Effector CD8-positive, alpha-beta T cell (primary cell): ENCODE data around the gene CTDSP1.

Experiments
- DNase-seq: peaks from one replicate; lab custom pipeline; 2025; lab: John Stamatoyannopoulos, UW
- total RNA-seq, 4 experiments: gene quantifications; one replicate each; lab custom pipeline; 2026; lab: John Stamatoyannopoulos, UW

Gene CTDSP1
- 124 to 171 (median 146) reads per million in 4 experiments for total RNA-seq

- DNase-seq: peak; percentile 78
Measured at GRCh38 chr2:218399391-218400166, at the start of gene CTDSP1. CTDSP1 (plus strand) TSS chr2:218399868; CDS start chr2:218400091, 223 bp downstream.

GRCh38 chr2:218354045-218354444, 45.6 kb upstream of the CTDSP1 start:
- no peak for DNase-seq

- DNase-seq: no peak
Measured at GRCh38 chr2:218354850-218355443, 44.7 kb upstream of the CTDSP1 start.

- DNase-seq: no peak
Measured at GRCh38 chr2:218357236-218358177, 42.2 kb upstream of the CTDSP1 start.

- DNase-seq: no peak
Measured at GRCh38 chr2:218360453-218360852, 39.2 kb upstream of the CTDSP1 start.

GRCh38 chr2:218362606-218363005, 37.1 kb upstream of the CTDSP1 start:
- no peak for DNase-seq

- no peak for DNase-seq
Measured at GRCh38 chr2:218363736-218364135, 35.9 kb upstream of the CTDSP1 start.

GRCh38 chr2:218364196-218364595, 35.5 kb upstream of the CTDSP1 start:
- DNase-seq: no peak

GRCh38 chr2:218366621-218367414, 32.9 kb upstream of the CTDSP1 start:
- DNase-seq: no peak

- DNase-seq: peak; percentile 49
Measured at GRCh38 chr2:218367415-218368149, 32.1 kb upstream of the CTDSP1 start.

GRCh38 chr2:218368150-218368528, 31.5 kb upstream of the CTDSP1 start:
- DNase-seq: no peak

GRCh38 chr2:218368621-218369153, 31.0 kb upstream of the CTDSP1 start:
- no peak for DNase-seq

GRCh38 chr2:218369330-218369729, 30.3 kb upstream of the CTDSP1 start:
- no peak for DNase-seq

- DNase-seq: no peak
Measured at GRCh38 chr2:218370410-218371063, 29.1 kb upstream of the CTDSP1 start.

- no peak for DNase-seq
Measured at GRCh38 chr2:218371983-218372350, 27.7 kb upstream of the CTDSP1 start.

GRCh38 chr2:218374795-218375194, 24.9 kb upstream of the CTDSP1 start:
- no peak for DNase-seq

GRCh38 chr2:218375212-218375611, 24.5 kb upstream of the CTDSP1 start:
- DNase-seq: no peak

- DNase-seq: no peak
Measured at GRCh38 chr2:218378053-218378452, 21.6 kb upstream of the CTDSP1 start.

- no peak for DNase-seq
Measured at GRCh38 chr2:218381916-218382366, 17.7 kb upstream of the CTDSP1 start, which contains the start of gene SLC11A1. SLC11A1 (plus strand) TSS chr2:218382273; CDS start chr2:218382369, 96 bp downstream.

GRCh38 chr2:218382785-218383184, 16.9 kb upstream of the CTDSP1 start:
- no peak for DNase-seq
